Endothelial cell (in vitro differentiated cells): Measurements from ENCODE around the gene KCNIP3. TPM values are rescaled to one million over a fixed set of nuclear protein-coding genes. Genes with fewer than 3 reads are reported as not detected.

Experiments
- DNase-seq: peaks from one replicate; pipeline ENCODE4 v3.0.0; 2021; ENCODE audit warnings: low spot score
- H3K27ac Mint-ChIP-seq: one replicate; pipeline ENCODE4 v1.8.0; 2021; ENCODE audit warnings: mixed read lengths, inconsistent platforms; ENCODE audit not compliant: unreplicated experiment
- H3K27me3 Mint-ChIP-seq: one replicate; pipeline ENCODE4 v1.8.0; 2021; ENCODE audit warnings: mild to moderate bottlenecking, moderate library complexity, mixed read lengths, inconsistent platforms; ENCODE audit not compliant: unreplicated experiment
- H3K36me3 Mint-ChIP-seq: one replicate; pipeline ENCODE4 v1.8.0; 2021; ENCODE audit warnings: mild to moderate bottlenecking, low read depth, mixed read lengths, inconsistent platforms; ENCODE audit not compliant: unreplicated experiment
- H3K4me1 Mint-ChIP-seq: one replicate; pipeline ENCODE4 v1.8.0; 2021; ENCODE audit warnings: mild to moderate bottlenecking, mixed read lengths, inconsistent platforms; ENCODE audit not compliant: unreplicated experiment
- H3K4me3 Mint-ChIP-seq: one replicate; pipeline ENCODE4 v1.8.0; 2021; ENCODE audit warnings: mild to moderate bottlenecking, mixed read lengths, inconsistent platforms; ENCODE audit not compliant: unreplicated experiment
- H3K9me3 Mint-ChIP-seq: one replicate; pipeline ENCODE4 v1.8.0; 2021; ENCODE audit warnings: mixed read lengths, inconsistent platforms; ENCODE audit not compliant: unreplicated experiment
- total RNA-seq: library from RNA; stranded (reverse); fragmentation: NEBNext Ultra II Directional; extraction: Animal tissue kit (Norgen Biotek cat#: 25700); gene quantifications from one replicate; pipeline ENCODE4 v1.2.1, GENCODE V29; 2021; ENCODE audit not compliant: unreplicated experiment
- TF ChIP-seq, protein P1 (sequence below): fragments of 200-600 bp; sonication (generic); IDR thresholded peaks from one replicate; pipeline ENCODE4 v1.5.0; 2021; ENCODE audit warnings: antibody characterized with exemption; ENCODE audit not compliant: unreplicated experiment

The KCNIP3 gene
- total RNA-seq, 1 donor from 2014 or later: 0.26 TPM

DNA sequence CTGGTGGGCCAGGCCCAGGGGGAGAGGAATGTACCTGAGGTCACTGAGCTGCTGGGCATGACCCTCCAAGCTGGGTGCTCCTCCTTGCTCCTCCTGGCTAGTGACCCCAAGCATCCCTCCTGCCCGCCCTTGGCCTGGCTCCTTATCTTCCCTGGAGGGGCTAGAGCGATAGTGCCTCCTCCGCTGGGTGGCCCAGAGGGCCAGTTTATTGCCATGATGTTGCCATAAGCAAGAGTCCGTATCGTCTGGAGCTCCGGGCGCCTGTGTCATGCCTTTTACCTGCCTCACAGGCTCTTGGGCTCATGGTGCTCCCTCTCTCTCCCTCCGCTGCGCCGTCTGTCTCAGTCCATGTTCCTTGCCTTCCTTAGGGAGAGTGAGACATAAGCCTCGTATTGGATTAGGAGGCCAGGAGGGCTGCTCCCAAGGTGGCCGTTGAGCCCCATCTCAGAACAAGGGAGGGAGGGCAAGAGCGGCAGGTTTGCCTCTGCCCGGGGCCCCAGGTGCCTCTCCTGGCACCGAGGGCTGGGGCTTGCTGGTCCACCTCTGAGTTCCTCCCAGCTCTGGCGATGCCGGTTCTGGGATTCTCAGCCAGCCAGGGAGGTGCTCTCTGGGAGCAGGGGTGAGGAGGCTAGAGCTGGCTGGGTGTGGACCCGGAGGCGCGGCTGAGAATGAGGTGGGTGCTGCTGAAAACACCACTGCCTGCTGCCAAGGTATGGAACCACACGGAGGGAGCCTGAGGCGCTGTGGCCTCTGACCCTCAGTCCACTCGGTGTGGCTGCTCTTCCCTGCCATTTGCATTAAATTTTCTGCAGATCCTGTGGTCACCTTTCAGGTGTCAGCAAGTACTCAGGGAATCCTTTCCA, 22.6 kb downstream of the KCNIP3 start:
- no peak for DNase-seq
- Mint-ChIP-seq H3K27me3 (peaks cover 19% of the 10 kb centered on the region), H3K4me1 (no peaks in the 10 kb centered on the region), H3K4me3 (no peak overlapping the region), H3K9me3 (no peaks in the 10 kb centered on the region), H3K36me3 (no peaks in the 10 kb centered on the region), H3K27ac (no peak overlapping the region)
- TF ChIP-seq, protein P1, sequence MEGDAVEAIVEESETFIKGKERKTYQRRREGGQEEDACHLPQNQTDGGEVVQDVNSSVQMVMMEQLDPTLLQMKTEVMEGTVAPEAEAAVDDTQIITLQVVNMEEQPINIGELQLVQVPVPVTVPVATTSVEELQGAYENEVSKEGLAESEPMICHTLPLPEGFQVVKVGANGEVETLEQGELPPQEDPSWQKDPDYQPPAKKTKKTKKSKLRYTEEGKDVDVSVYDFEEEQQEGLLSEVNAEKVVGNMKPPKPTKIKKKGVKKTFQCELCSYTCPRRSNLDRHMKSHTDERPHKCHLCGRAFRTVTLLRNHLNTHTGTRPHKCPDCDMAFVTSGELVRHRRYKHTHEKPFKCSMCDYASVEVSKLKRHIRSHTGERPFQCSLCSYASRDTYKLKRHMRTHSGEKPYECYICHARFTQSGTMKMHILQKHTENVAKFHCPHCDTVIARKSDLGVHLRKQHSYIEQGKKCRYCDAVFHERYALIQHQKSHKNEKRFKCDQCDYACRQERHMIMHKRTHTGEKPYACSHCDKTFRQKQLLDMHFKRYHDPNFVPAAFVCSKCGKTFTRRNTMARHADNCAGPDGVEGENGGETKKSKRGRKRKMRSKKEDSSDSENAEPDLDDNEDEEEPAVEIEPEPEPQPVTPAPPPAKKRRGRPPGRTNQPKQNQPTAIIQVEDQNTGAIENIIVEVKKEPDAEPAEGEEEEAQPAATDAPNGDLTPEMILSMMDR: no peak

DNA sequence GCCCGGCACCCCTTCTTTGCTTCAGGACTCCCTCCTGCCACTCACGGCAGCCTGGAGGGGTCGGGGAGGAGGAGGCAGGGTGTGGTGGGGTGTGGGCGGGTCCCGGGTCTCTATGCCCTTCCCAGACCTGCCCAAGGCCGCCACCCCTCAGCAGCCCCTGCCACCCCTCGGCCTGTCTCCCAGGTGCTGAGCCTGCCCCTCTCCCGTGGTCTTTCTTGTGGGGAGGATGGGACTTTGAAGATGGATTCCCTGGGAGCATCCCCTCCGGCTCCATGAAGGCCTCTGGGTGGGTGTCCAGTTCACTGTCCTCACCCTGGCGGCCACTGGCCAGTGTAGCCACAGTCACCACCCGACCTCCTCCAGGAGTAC, 23.2 kb downstream of the KCNIP3 start:
- H3K27ac Mint-ChIP-seq: no peak overlapping the region
- DNase-seq: no peak
- H3K36me3 Mint-ChIP-seq: no peaks in the 10 kb centered on the region
- TF ChIP-seq, protein P1: no peak
- H3K27me3 Mint-ChIP-seq: peaks cover 20% of the 10 kb centered on the region
- H3K9me3 Mint-ChIP-seq: no peaks in the 10 kb centered on the region
- no peak overlapping the region for H3K4me3 Mint-ChIP-seq
- no peaks in the 10 kb centered on the region for H3K4me1 Mint-ChIP-seq

DNA sequence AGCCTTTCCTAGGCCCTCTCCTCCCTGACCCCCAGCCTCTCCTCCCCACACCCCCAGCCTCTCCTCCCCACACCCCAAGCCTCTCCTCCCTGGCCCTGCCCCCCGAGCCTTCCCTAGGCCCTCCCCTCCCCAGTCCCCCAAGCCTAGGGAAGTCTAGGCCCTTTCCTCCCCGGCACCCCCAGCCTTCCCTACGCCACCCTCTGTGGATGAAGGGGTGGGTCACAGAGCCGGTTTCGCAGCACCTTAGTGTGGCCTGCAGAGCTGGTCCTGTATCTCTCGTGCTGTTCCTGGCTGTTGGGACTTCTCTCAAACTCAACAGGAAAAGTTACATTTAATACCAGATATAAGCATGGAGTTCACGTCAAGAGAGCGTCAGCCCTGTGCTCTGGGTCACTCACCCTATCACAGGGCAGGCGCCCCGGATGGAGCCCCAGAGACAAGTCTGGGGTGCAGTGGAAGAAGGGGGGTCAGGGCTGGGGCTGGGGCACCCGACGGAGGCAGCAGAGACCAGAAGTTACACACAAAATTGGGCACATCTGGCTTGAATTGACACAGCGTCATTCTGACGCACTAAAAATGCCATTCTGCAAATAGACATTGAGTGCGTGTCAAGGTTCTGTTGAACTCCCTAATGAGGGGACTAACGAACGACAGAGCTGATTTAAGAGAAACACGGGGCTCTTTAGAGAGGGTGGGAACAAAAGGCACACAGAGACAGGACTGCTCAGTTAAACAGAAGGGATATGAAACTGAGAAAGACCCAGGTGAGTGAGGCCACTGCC, 24.0 kb downstream of the KCNIP3 start:
- Mint-ChIP-seq H3K27me3 (peaks cover 24% of the 10 kb centered on the region), H3K4me3 (no peak overlapping the region), H3K36me3 (no peaks in the 10 kb centered on the region), H3K9me3 (no peaks in the 10 kb centered on the region), H3K4me1 (no peaks in the 10 kb centered on the region), H3K27ac (peak overlapping the region; percentile 31)
- TF ChIP-seq, protein P1: no peak
- DNase-seq: no peak

DNA sequence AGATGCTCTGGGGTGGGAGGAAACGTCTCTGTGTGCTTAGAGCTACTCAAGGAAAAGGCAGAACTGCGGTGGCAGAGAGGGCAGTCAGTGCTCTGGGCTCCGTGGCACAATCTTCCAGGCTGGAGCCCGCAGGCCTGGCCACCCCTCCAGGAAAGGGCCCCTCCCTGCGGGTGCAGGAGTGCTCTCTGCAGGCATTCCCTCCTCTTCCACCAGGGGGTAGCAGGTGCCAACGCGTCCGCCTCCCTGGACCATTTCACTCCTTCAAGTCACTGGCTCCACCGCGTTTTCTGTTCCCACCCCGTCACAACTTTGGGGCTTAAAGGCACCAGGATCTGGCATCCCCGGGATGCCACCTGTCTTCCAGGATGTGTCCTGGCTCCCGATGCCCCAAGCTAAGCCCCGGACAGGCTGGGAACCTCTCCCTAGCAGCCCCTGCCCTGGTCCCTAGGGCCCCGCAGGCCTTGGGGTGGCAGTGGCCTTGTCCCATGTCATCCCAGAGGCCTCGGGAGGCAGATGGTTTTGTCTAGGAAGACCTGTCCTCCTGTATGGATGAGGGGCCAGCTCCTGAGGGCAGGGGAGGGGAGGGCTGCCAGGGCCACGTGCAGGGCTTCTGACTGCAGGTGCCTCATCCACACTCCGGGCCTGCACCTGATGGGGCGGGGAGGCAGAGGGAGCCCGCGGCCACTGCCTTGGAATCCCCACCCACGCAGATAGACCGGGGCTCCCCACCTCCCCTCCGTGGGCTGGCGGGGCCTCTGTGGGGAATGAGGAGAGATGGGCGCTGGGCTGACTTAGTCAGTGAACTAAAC, 26.4 kb downstream of the KCNIP3 start:
- no peaks in the 10 kb centered on the region for H3K9me3 Mint-ChIP-seq
- no peak overlapping the region for H3K4me3 Mint-ChIP-seq
- H3K4me1 Mint-ChIP-seq: no peaks in the 10 kb centered on the region
- no peak overlapping the region for H3K27ac Mint-ChIP-seq
- peak; percentile 45 for DNase-seq
- H3K27me3 Mint-ChIP-seq: peaks cover 15% of the 10 kb centered on the region
- TF ChIP-seq, protein P1: peak; percentile 65
- H3K36me3 Mint-ChIP-seq: no peaks in the 10 kb centered on the region
